A673 (cell line): ENCODE measurements around the gene MRRF.

ENCODE experiments used
- CTCF ChIP-seq: fragments of 300-800, 200-600 bp; sonication (generic); conservative IDR thresholded peaks from 2 replicates; pipeline ENCODE4 v1.5.1; 2017; ENCODE audit warnings: low read depth, mild to moderate bottlenecking, antibody characterized with exemption, low read length, moderate library complexity, mixed read lengths
- EZH2 ChIP-seq: fragments of 200-600 bp; sonication (generic); IDR thresholded peaks from 2 replicates; pipeline ENCODE4 v1.6.1; 2017; ENCODE audit warnings: borderline replicate concordance, low read depth, mild to moderate bottlenecking, mixed read lengths, antibody characterized with exemption, low read length; ENCODE audit not compliant: poor library complexity, severe bottlenecking

- TF ChIP-seq EZH2 (no peak), CTCF (no peak)
Observed at GRCh38 chr9:122228191-122228567, 36.5 kb upstream of the MRRF start.
